Kidney tubule cell (primary cell): ENCODE results near the gene CFAP206.

Experiments
- DNase-seq: peaks from one replicate; pipeline ENCODE4 v3.0.0-alpha.2; 2018; ENCODE audit warnings: low spot score

The CFAP206 gene, protein sequence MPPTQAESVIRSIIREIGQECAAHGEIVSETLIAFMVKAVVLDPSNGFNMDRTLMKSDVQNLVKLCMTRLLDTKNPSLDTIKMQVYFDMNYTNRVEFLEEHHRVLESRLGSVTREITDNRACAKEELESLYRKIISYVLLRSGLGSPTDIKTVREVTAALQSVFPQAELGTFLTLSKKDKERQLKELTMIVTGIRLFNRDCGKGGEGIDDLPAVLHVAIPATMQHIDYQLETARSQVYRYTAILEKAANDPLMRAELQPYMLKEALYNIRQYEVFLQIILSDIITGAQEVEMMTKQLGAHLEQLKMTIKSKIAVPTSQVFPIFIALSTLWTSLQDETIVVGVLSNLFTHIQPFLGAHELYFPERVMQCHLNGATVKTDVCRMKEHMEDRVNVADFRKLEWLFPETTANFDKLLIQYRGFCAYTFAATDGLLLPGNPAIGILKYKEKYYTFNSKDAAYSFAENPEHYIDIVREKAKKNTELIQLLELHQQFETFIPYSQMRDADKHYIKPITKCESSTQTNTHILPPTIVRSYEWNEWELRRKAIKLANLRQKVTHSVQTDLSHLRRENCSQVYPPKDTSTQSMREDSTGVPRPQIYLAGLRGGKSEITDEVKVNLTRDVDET

DNA sequence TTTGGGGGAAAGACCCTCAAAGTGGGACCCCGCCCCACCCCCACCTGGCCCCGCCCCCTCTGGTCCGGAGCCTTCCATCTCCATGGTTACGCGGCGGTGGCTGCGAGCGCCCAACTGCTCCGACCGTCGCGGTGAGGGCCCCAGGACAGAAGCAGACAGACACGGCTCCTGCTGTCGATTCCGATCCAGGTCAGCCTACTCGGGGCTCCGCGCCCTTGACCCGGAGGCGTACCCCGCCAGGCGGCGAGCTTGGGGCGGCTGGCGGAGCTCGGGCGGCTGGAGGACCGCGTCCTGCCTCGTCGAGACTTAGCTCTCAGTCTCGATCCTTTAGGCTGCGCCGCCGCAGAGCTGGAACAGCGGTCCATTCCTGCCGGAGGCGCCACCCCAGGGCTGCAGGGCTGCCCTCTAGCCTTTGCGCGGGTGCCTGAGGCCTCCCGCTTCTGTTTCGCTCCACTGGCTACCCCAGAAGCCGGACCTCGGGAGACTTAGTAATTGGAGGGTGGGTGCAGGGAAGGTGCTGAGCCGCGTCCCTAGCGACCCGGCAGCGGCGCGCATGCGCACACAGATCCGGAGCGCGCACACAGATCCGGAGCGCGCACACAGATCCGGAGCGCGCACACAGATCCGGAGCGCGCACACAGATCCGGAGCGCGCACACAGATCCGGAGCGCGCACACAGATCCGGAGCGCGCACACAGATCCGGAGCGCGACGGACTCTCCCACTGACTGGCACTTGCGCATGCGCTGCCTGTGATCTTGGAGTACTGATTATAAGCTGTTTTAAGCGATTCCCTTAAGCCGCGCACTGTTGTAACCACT is at the start of gene CFAP206:
Gene CFAP206, plus strand, starts transcription at position 72 of the 820 bp plus-strand sequence. CDS start 1,868 bp downstream, outside the sequence.
- peak; percentile 92 for DNase-seq

DNA sequence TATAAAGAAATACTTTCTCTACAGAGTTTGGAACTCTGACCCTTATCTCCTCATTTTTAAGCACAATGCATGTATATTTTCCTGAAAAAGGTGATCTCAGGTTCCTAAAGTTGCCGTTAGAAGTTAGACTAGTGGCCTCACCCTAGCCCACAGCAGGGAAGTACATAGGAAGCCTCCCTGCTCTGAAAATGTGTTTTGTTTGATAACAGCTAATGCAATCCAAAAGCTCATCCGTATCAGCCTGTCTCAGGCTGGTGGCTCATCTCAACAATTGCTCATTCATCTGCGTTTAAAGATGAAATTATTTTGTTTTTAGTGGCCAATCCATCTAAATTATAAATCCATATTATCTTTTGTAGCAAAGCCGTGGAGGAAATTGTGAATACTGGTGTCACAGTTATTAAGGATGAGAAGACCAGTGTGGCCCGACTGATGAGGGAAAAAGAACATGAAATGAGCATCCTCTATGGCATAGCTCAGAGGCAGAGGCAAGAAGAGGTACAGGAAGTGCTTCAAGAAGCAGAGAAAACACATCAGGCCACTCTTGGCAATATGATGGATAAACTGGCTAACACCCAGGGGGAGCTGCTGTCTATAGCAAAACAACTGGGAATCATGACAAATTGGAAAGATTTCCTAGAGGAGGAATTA is 43.0 kb upstream of the CFAP206 start:
- no peak for DNase-seq

DNA sequence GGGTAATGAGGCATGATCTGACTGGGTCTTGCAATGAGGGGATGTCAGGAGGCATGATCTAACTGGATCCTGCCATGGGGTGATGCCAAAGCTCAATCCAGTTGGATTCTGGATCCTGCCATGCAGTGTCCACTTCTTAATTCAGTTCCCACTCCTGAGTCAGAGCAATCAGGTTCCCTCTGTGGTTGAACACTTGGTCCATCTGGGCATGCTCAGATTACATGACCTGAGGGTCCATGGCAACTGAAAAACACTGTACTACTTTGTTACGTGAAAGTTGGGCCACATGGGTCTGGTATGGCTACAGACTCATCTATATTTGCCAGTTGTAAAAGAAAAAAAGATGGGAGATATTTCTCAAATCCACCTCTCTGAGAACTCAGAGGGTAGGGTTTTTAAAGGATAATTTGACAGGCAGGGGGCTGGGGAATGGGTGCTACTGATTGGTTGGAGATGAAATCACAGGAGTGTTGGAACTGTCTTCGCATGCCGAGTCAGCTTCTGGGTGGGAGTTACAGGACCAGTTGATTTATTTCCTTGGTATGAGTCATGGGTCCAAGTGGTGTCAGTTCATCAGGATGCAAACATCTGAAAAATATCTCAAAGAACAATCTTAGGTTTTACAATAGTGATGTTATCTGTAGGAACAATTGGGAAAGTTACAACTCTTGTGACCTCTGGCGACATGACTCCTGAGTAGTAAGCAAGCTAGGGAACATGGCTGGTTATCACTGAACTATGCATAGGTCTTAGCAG is 41.5 kb upstream of the CFAP206 start:
- peak; percentile 19 for DNase-seq

DNA sequence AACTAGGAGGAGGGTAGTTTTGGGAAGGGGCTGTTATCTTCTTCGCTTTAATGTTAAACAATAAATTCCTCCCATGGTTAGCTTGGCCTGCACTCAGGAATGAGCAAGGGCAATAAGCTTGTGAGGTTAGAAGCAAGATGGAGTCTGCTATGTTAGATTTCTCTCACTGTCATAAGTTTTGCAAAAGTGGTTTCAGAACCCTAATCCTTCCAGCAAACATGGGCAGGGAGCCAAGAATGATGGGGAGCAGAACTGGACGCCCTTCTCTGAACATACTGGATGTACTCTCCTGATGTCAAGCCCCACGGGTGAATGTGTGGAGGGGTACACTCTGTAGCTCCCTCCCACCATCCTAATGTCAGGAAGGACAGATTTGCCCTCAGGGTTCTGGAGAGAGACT is 40.9 kb upstream of the CFAP206 start:
- DNase-seq, result no peak

DNA sequence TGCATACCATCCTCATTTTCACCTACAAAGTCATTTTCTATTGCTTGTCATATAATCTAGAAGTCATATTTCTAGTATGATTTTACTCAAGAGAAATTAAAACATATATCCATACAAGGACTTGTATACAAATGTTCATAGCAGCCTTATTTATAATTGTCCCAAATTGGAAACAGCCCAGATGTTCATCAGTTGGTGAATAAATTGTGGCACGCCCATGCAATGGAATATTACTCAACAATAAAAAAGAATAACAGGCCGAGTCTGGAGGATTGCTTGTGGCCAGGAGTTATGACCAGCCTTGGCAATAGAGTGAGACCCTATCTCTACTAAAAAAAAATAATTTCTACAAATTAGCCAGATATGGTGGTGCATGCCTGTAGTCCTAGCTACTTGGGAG is 34.4 kb upstream of the CFAP206 start:
- no peak for DNase-seq

DNA sequence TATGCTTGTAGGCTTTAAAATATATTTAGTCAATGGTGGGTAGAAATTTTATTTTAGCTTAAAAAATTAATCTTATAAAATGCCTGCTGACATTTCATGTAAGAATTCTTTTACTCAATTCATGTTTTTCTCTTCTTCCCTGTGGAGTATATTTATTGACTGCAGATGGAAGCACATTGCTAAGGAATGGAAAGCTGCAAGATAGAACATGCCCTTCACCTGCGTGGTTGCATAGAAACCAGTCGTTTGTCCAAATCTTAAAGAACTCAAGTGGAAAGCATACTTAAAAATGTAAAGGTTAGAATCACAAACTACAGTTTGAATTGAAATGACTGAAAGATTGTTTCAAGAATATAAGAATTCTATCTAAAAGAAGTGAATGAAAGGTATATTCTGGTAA is 32.5 kb upstream of the CFAP206 start:
- DNase-seq, result no peak

DNA sequence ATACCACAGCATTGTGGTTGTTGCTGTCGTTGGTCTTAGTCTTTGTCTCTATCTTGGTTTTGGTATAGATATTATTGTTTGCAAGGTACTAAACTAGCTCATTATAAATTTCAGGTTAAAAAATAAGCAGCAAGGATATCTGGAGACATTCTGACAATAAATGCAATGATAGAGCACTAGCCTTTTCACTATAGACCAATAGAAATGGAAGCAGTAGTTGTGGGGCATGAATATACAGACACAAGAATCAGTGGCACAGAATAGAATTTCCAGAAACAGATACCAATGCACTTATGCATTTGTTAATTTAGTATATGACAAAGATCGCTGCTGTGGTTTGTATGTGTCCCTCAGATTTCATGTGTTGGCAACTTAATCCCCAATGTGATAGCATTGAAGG is 31.1 kb upstream of the CFAP206 start:
- no peak for DNase-seq

DNA sequence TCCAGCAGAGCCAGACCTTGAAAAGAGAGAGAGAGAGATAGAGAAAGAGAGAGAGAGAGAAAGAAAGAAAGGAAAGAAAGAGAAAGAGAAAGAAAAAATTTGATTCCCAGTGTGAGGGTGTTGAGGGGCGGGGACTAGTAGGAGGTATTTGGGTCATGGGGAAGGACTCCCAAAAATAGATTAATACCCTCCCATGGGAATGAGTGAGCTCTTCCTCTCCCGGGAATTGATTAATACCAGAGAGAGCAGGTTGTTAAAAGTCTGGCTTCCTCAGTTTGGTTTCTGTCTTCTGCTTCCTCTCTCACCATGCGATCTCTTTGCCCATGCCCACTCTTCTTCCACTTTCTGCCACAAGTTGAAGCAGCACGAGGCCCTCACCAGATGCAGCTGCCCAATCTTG is 28.8 kb upstream of the CFAP206 start:
- DNase-seq, result no peak

DNA sequence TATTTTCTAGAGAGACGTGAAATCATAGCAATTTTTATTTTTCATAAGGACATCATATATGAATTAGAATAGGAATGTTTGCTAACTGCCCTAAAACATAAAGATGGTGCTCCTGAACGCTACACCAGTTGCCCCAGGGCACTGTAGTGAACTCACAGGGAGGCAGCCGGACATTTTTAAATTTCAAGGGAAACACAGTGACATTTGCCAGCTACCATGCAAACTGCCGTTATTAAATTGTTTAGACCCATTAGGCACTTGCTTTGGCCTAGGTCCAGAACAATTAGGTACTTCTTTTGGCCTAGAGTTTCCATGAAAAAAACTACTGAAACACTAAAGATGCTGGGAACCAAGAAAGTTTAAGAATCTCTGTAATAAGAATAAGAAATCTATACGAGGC is 24.9 kb upstream of the CFAP206 start:
- DNase-seq, result no peak

DNA sequence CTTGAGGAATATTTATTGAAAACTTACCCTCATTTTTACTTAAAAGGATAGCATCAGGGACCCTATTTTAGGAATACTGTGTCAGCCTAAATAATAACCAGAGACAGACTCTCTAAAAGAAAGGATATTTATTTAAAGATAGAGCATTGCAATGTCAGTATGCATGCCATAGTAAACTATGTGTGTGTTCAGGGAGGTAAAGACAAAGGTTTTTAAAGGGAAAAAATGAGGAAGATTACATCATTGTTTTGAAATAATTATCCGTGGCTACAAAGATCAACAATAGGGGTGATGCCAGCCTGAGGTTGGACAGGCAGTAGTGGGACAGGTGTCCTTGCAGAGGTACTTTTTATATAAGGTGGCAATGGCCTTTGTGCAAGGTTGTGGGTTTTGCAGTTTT is 23.7 kb upstream of the CFAP206 start:
- DNase-seq, result no peak

DNA sequence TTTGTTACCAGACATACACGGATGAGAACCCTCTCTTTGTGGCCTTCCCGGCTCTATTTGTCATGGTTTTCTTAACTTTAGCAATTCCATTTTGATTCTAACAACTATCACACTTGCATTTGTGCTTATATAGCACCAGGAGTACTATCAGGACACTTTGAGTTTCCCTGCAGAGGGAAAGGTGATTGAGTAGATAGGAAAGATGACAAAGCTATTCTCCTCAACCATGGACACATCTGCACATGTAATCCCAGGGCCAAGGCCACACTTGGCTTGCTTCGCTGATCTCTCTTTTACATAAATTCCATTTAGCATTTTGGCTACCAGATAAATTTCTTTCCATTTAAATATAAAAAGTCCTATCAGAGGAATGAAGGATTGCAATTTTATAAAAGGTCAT is 23.3 kb upstream of the CFAP206 start:
- DNase-seq, result no peak

DNA sequence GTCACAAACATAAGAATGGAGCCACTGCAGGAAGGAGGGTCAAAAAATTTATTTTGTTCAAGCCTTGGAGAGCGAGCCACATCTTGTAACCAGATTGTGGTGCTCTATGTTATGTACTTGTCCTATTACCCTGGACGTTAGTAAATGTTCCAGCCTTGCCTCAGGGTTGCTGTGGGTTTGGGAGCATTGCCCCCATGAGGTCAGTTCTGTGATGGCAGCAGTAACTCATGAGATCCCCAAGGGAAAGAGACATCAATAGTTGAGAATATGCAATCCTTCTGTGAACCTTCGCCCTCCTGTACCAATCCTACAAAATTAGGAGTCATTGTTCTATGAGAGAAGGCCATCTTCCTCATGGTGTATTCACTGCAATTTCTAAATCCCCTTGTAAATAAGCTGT is 16.4 kb upstream of the CFAP206 start:
- peak; percentile 40 for DNase-seq

DNA sequence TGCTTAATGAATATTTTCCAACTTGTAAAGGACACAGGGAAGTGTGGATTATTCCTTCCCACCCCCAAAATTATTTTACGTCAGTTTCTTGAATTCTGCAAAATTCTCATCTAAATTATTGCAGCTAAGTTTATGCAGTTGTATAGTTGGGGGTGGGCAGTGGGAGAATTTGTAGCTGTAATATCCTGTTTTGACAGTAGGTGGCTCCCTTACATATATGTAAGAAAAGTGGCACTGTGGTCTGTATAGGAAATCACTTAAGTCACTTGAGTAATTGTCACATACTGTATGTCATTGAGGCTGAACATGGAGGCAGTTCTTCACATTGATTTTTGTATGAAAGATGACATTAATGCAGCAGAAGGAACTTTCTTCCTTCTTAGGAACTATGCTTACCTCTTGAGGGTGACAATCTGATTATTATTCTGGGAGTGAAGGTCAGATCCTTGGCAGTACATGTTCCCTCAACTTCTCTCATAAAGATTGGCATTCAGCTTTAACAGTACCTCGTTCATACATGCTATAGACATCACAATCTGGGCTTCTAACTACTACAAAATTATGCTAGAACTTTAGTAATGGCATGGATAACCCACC is 14.6 kb upstream of the CFAP206 start:
- DNase-seq, result peak; percentile 68

DNA sequence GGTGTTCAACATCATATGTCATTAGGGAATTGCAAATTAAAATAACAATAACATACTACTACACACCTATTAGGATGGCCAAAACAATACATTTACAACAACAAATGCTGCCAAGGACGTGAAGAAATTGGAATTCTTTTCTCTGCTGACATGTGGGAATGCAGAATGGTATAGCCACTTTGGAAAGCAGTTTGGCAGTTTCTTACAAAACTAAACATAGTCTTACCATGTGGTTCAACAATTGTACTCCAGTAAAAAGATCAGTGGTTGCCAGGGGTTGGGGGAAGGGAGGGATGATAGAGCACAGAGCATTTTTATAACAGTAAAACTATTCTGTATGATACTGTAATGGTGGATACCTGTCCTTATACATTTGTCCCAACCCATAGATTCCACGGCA is 12.3 kb upstream of the CFAP206 start:
- DNase-seq, result no peak

DNA sequence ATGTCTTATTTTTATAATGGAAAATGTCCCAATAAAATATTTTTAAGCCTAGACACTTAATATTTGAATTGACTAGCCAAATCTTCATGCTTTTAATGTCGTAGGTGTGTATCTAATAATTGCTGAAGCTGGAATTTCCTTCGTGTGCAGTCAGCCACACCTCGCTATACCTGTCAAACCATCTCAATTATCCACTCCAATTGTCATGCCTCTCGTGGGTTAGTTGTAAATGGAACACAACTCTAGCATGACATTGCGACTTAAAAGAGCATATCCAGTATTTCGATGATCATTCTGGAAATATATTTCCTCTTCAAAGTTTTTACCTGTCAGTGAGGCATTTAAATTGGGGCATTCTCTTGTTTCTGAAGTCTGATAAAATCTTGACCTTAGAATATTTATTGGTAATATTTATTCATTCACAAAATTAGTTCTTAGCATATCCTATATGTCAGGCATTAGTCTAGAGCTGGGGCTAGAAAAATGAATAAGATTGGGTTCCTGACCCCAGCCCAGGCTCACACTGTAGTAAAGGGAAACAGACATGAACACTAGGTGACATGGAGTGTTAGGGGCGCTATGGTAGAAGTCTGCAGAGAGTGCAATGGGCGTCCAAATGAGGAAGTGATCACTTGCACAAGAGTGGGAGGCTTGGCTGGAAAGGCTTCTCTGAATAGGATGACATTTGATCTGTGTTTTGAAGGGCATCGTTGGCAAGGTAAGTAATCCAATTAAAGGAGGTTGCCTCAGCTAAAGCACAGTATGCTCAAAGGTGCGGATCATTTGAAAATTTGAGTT is 11.0 kb upstream of the CFAP206 start:
- DNase-seq, result no peak

DNA sequence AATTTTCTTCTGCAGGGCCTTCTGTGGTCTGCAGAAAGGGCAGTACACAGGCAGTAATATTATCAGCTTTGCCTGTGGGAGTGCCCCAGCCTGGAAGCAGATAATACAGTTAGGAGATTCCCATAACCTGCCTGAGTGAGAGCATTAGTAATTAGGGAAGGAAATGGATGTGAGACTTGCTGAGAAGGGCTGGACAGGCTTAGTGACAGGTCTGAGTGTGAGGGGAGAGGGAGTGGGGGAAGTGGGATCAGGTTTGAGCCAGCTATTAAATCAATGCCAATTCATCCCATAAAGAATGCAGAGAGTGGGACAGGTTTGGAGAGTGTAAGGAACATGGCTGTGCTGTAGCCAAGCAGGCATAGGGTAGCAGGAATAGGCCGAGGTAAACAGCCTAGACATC is 10.1 kb upstream of the CFAP206 start:
- no peak for DNase-seq

DNA sequence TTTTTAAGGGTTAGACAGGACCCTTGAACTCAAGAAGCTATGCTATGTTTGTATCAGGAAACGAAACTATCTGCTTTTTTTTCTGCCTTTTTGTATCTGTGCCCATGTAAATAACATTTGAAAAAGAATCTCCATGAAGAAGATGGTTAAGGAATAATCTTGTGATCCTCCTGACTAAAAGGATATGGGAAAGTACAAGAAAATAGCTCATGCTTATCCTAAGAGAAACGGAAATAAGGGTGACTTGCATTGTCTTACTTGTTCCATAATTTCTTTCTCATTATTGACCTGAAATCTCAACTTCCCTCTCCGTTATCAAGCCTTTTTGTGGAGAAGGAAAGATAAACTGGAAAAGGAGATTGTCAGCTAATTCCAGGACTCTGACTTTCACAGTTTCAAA is 5.9 kb upstream of the CFAP206 start:
- DNase-seq, result no peak

DNA sequence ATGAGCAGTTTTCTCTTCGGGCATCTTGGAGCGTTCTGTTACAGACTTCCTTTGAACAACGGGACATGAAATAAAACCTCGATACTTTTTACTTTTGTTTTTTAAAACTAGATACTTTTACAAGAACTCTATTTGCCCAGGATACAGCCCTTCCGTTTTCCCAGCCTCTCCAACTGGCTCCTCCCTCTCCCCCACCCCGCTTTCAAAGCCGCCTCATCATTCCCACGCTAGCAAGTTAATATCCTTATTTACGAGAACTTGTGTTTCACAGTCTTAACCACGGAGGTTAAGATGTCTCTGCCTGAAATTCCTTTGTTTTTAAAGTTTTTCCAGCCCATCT is 241 bp upstream of the CFAP206 start:
- peak; percentile 55 for DNase-seq

DNA sequence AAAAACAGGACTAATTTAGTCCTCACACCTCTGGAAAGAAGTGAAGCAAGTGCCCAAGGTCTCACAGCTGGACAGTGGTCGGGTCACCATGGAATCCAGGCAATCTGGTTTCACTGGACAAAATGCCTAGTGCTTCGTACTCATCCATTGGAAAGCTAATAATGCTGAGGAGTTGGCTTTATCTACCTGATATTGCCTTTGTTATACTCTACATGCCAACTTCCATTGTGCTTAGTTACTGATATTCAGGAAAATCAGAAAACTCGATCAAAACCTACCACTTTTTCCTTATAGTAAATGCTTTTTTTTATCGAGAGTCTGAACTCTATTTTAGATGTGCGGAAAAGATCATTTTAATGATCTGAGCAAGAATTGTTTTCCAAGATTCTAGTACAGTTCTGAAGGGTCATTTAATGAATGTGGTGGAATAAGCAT is 966 bp downstream of the CFAP206 start:
- DNase-seq, result no peak

DNA sequence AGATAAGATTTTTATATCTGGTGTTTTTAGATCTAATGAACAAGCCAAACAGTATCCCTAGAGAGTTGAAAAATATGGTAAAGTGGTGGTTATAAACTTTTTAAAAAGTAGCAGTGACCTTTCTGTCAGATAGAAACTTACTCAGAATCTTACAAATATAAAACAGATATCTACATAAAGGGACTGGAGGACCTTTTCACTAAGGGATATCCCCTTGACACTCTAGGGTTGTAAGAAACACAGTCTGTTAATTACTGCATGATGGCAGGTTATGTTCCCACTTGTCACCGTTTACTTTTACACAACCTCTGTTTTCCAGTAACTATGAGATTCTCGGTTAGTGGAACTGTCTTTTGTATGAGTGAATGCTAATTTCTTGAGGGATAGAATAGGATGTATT is 11.5 kb downstream of the CFAP206 start:
- DNase-seq, result no peak

DNA sequence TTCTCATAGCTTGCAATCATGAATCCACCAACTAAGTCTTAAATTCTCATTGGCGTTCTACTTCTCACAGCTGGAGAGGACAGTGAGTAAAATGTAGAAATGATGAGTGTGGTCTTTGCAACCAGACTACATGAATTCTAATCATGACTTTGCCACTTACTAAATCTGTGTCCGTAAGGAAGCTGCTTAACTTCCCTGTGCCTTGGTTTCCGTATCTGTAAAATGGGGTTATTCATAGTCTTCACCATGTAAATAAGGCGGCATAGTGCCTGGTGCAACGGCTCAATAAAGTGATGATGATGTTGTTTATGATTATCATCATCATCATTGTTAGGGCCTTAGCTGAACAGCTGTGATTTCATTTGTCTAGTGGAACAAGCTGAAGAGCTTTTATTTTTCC is 12.6 kb downstream of the CFAP206 start:
- no peak for DNase-seq
